Tibial artery (tissue), 4 donors: ENCODE data around the gene TIAM1.

ENCODE experiments used
- DNase-seq, 2 donors: peaks; one replicate each; pipeline ENCODE4 v3.0.0-alpha.2; 2019
- H3K27ac ChIP-seq, 2 donors: fragments of 200-600 bp; sonication (generic) in 1 of 2; 1 replicate in 1 of 2; 2 replicates in 1 of 2; pipeline ENCODE4 v1.5.1; 2018 to 2019; ENCODE audit warnings: mild to moderate bottlenecking in 1 of 2
- H3K27me3 ChIP-seq, 2 donors: fragments of 200-600 bp; sonication (generic) in 1 of 2; one replicate each; pipeline versions ENCODE4 v1.5.1 to v1.6.0; 2016 to 2019
- H3K36me3 ChIP-seq, 3 donors: fragments of 200-600 bp; sonication (generic) in 2 of 3; one replicate each; pipeline ENCODE4 v1.5.1; 2016 to 2019; ENCODE audit warnings: mild to moderate bottlenecking in 2 of 3
- H3K4me1 ChIP-seq, 4 donors: fragments of 200-600 bp; sonication (generic) in 2 of 4; 1 replicate in 3 of 4; 2 replicates in 1 of 4; pipeline ENCODE4 v1.5.1; 2016 to 2019
- H3K4me3 ChIP-seq, 2 donors: fragments of 200-600 bp; sonication (generic) in 1 of 2; 1 replicate in 1 of 2; 2 replicates in 1 of 2; pipeline ENCODE4 v1.5.1; 2018 to 2019; ENCODE audit warnings: mild to moderate bottlenecking in 2 of 2
- H3K9me3 ChIP-seq, 3 donors: fragments of 200-600 bp; sonication (generic) in 1 of 3; one replicate each; pipeline ENCODE4 v1.5.1; 2016 to 2019
- CTCF ChIP-seq, 2 experiments: fragments of 200-600 bp in 1 of 2; fragments of 450-650 bp in 1 of 2; IDR thresholded peaks; one replicate each; pipeline ENCODE4 v1.5.1; 2017 to 2019; ENCODE audit warnings: antibody characterized with exemption in 2 of 2, mild to moderate bottlenecking in 1 of 2, moderate library complexity in 1 of 2
- intact Hi-C: fragments of 100-400 bp; cut with DNase I; formaldehyde crosslinking; loops from one replicate; pipeline ENCODE4 v1.15.0; 2023; ENCODE audit warnings: low total_unique reads

The TIAM1 gene

GRCh38 chr21:31343680-31344480 lies at the start of gene TIAM1:
TSS of gene TIAM1 (minus strand) at chr21:31344261. CDS start at chr21:31266972, 77,289 bp downstream.
- DNase-seq: peak; percentile 70 to 74
- intact Hi-C loops: no loop called here
- H3K36me3 ChIP-seq: no peaks in the 10 kb centered on the region
- peaks cover 0 to 3% (median 0%) of the 10 kb centered on the region in 4 donors for H3K4me1 ChIP-seq
- no peak for TF ChIP-seq CTCF (IDR thresholded peaks at IDR 0.05)
- H3K27ac ChIP-seq: no peak within 1 kb of the TSS
- H3K4me3 ChIP-seq: peak within 1 kb of the TSS; percentile 27 to 41
- H3K9me3 ChIP-seq: no peaks in the 10 kb centered on the region
- peaks cover 0 to 23% of the 10 kb centered on the region in 2 donors for H3K27me3 ChIP-seq

GRCh38 chr21:31387560-31388186 lies 43.6 kb upstream of the TIAM1 start:
- intact Hi-C loops: no loop called here

GRCh38 chr21:31386006-31386405 lies 41.9 kb upstream of the TIAM1 start:
- Histone ChIP-seq H3K9me3 (no peaks in the 10 kb centered on the region), H3K27ac (no peak overlapping the region), H3K36me3 (no peaks in the 10 kb centered on the region), H3K27me3 (no peaks in the 10 kb centered on the region), H3K4me1 (no peaks in the 10 kb centered on the region), H3K4me3 (no peak overlapping the region)
- intact Hi-C loops: no loop called here
- DNase-seq: no peak
- no peak for TF ChIP-seq CTCF (IDR thresholded peaks at IDR 0.05)

More at GRCh38 chr21:31387560-31388186, 43.6 kb upstream of the TIAM1 start:
- no peak for DNase-seq
- H3K9me3 ChIP-seq: no peaks in the 10 kb centered on the region
- no peaks in the 10 kb centered on the region for H3K4me1 ChIP-seq
- no peak for TF ChIP-seq CTCF (IDR thresholded peaks at IDR 0.05)
- no peaks in the 10 kb centered on the region for H3K36me3 ChIP-seq
- H3K4me3 ChIP-seq: no peak overlapping the region
- H3K27ac ChIP-seq: no peak overlapping the region
- H3K27me3 ChIP-seq: no peaks in the 10 kb centered on the region

GRCh38 chr21:31383770-31384169 lies 39.7 kb upstream of the TIAM1 start:
- TF ChIP-seq CTCF (IDR thresholded peaks at IDR 0.05): no peak
- H3K4me3 ChIP-seq: no peak overlapping the region
- intact Hi-C loops: no loop called here
- no peaks in the 10 kb centered on the region for H3K9me3 ChIP-seq
- H3K27me3 ChIP-seq: no peaks in the 10 kb centered on the region
- no peaks in the 10 kb centered on the region for H3K36me3 ChIP-seq
- H3K4me1 ChIP-seq: no peaks in the 10 kb centered on the region
- no peak overlapping the region for H3K27ac ChIP-seq
- DNase-seq: no peak

- Histone ChIP-seq H3K9me3 (no peaks in the 10 kb centered on the region), H3K27me3 (no peaks in the 10 kb centered on the region), H3K4me3 (no peak overlapping the region), H3K4me1 (no peaks in the 10 kb centered on the region), H3K36me3 (no peaks in the 10 kb centered on the region), H3K27ac (no peak overlapping the region)
- no peak for TF ChIP-seq CTCF (IDR thresholded peaks at IDR 0.05)
- intact Hi-C loops: no loop called here
- no peak for DNase-seq
These were observed 38.0 kb upstream of the TIAM1 start for GRCh38 chr21:31382060-31382459.
